ENCODE measurements around the gene TOR2A. TPM values are rescaled to one million over a fixed set of nuclear protein-coding genes. Genes with fewer than 3 reads are reported as not detected.

TOR2A gene
- total and polyA plus RNA-seq, 8 donors = 5.0 to 87.8 (median 11.1) TPM

DNA sequence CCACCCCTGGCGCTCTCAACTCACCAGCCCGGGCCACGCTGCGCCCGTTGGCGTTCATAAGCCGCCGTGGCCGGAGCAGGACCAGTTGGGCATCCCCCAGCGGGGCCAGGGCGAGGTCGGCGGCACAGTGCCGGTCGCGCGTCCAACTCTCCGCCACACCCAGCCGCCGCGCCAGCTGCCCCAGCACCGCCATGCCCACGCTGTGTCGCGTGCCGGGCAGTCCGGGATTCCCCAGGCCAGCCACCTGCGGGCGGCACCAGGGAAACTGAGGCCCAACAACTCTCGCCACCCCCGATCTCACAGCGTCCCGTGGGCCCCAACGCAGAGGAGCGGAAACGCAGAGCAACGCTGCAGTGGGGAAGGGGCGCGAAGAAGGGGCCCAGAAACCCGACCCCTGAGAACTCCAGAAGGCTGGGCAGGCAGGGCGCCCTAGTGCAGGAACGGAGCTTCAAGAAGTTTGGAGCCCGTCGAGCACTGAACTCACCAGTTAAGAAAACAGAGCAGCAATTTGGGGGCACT, 20.1 kb downstream of the TOR2A start:
- DNase-seq = peak; percentile 55 to 65
- Histone ChIP-seq H3K36me3 (no peaks in the 10 kb centered on the region), H3K4me3 (peak overlapping the region; percentile 62 to 85 (median 71)), H3K9me3 (no peaks in the 10 kb centered on the region), H3K27ac (peak overlapping the region; percentile 75 to 89 (median 84)), H3K27me3 (no peaks in the 10 kb centered on the region), H3K4me1 (peaks cover 16 to 25% (median 22%) of the 10 kb centered on the region in 4 donors)
- 0 to 1% (median 0%) methylated on average over 4 to 44 of the region's 44 CpGs for WGBS, 5 donors
- intact Hi-C loops (cut with DNase I; ENCODE audit: low total_unique reads) = no loop called here
- TF ChIP-seq POLR2A (IDR thresholded peaks at IDR 0.05) (no peak), POLR2AphosphoS5 (IDR thresholded peaks at IDR 0.05) (no peak), EP300 (IDR thresholded peaks at IDR 0.05) (no peak)
- TF ChIP-seq, protein P1, sequence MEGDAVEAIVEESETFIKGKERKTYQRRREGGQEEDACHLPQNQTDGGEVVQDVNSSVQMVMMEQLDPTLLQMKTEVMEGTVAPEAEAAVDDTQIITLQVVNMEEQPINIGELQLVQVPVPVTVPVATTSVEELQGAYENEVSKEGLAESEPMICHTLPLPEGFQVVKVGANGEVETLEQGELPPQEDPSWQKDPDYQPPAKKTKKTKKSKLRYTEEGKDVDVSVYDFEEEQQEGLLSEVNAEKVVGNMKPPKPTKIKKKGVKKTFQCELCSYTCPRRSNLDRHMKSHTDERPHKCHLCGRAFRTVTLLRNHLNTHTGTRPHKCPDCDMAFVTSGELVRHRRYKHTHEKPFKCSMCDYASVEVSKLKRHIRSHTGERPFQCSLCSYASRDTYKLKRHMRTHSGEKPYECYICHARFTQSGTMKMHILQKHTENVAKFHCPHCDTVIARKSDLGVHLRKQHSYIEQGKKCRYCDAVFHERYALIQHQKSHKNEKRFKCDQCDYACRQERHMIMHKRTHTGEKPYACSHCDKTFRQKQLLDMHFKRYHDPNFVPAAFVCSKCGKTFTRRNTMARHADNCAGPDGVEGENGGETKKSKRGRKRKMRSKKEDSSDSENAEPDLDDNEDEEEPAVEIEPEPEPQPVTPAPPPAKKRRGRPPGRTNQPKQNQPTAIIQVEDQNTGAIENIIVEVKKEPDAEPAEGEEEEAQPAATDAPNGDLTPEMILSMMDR (IDR thresholded peaks at IDR 0.05) = no peak

DNA sequence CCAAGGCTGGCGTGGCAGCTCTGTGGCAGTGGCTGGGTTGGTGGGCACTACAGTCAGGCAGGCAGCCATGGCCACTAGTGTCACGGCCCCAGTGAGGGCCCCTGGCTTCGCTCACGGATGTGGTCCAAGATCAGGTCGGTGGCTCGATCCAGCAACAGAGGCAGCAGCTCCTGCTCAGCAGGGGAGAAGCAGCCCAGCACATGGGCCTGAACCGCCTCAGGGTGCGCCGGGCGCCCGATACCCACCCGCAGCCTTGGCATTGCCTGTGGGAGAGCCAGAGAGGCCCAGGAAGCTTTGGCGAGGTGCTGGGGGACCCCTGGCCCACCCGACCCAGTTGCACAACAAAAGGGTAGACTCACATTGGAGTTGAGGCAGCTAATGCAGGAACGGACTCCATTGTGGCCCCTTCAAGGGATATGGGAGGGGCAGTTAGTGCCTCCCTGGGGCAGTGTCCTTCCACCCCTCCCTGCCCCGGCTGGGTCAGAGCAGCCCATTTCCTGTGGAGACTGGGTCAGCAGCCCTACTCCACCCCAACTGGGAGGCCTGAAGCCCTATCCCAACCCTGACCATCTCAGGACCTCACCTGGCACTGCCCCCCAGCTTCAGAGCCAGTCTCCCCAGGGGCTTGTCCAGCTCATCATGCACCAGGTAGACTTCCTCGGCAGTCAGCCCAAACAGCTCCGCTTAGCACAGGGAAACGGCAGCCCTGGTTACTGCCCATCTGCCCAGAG, 20.9 kb downstream of the TOR2A start:
- DNase-seq = no peak
- WGBS, 5 donors = 62 to 83% (median 79%) methylated on average over 10 to 19 of the region's 19 CpGs
- intact Hi-C loops (cut with DNase I; ENCODE audit: low total_unique reads) = no loop called here

DNA sequence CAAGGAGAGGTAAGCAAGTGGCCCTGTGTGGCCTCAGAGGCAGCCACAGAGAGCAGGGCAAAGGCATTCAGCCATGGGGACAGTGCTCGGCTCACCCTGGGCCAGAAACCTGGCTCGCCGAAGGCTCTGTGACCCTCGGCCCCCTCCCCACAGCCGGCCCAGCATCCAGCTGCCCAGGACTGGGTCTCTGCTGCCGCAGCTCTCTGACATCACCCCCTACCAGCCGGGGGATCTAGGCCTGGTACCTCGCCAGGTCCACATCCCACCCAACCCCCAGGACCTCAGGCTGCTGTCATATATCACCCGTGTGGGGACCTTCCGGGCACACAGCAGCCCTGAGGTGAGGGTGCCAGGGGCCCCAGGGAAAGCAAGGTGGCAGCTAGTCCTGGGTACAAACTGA, 22.2 kb downstream of the TOR2A start:
- TF ChIP-seq POLR2A (IDR thresholded peaks at IDR 0.05) (no peak), EP300 (IDR thresholded peaks at IDR 0.05) (no peak), POLR2AphosphoS5 (IDR thresholded peaks at IDR 0.05) (no peak)
- TF ChIP-seq, protein P1 (IDR thresholded peaks at IDR 0.05) = no peak
- H3K27me3 ChIP-seq = no peaks in the 10 kb centered on the region

More for the DNA sequence above, 20.9 kb downstream of the TOR2A start:
- TF ChIP-seq EP300 (IDR thresholded peaks at IDR 0.05) (no peak), POLR2A (IDR thresholded peaks at IDR 0.05) (no peak), POLR2AphosphoS5 (IDR thresholded peaks at IDR 0.05) (no peak)
- TF ChIP-seq, protein P1 (IDR thresholded peaks at IDR 0.05) = no peak
- Histone ChIP-seq H3K4me1 (peaks cover 16 to 25% (median 22%) of the 10 kb centered on the region in 4 donors), H3K9me3 (no peaks in the 10 kb centered on the region), H3K27ac (peak overlapping the region in 1 of 5 donors; percentile 89), H3K27me3 (no peaks in the 10 kb centered on the region), H3K4me3 (peak overlapping the region; percentile 62 to 85 (median 71)), H3K36me3 (no peaks in the 10 kb centered on the region)

DNA sequence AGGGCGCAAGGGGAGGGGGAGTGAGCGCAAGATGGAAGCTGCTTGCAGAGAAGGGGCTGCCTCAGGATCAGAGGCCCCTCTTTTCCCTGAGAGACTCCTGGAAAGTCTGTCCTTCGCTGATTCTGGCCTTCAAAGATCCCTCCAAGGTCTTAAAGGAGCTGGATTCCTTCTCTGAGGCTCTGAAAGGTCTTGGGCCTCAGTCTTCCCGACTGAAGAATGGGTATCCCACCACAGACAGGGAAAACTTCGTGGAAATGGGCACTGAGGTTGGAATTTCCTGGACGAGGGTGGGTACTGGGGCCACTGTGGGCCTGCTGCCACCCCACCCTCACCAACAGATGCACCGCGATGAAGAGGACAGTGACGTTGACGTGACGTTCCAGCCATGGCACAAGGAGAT, 22.7 kb downstream of the TOR2A start:
- TF ChIP-seq, protein P1 (IDR thresholded peaks at IDR 0.05) = no peak
- TF ChIP-seq EP300 (IDR thresholded peaks at IDR 0.05) (no peak), POLR2A (IDR thresholded peaks at IDR 0.05) (no peak)
- Histone ChIP-seq H3K4me3 (no peak overlapping the region), H3K9me3 (no peaks in the 10 kb centered on the region), H3K27ac (no peak overlapping the region), H3K4me1 (peaks cover 16 to 25% (median 22%) of the 10 kb centered on the region in 4 donors), H3K36me3 (no peaks in the 10 kb centered on the region), H3K27me3 (no peaks in the 10 kb centered on the region)
- no peak for DNase-seq
- intact Hi-C loops (cut with DNase I; ENCODE audit: low total_unique reads) = no loop called here
- 88 to 93% (median 92%) methylated on average over 11 of the region's 11 CpGs for WGBS, 5 donors

More for the DNA sequence above, 22.2 kb downstream of the TOR2A start:
- 95 to 96% (median 95%) methylated on average over 10 of the region's 10 CpGs; no CpG with 5 or more reads in 2 of the 5 donors for WGBS, 5 donors
- H3K4me1 ChIP-seq = peaks cover 16 to 25% (median 22%) of the 10 kb centered on the region in 4 donors
- no peaks in the 10 kb centered on the region for H3K36me3 ChIP-seq
- intact Hi-C loops (cut with DNase I; ENCODE audit: low total_unique reads) = no loop called here
- no peak overlapping the region for H3K27ac ChIP-seq
- no peaks in the 10 kb centered on the region for H3K9me3 ChIP-seq
- DNase-seq = no peak
- no peak overlapping the region for H3K4me3 ChIP-seq
